K562 (cell line): ENCODE measurements around the gene COPS6. TPM values are rescaled to one million over a fixed set of nuclear protein-coding genes. Genes with fewer than 3 reads are reported as not detected.

ENCODE experiments used
- ATAC-seq: fragments of 200-7000 bp; cut with Tn5 transposase; 3 replicates; pipeline ENCODE4 v1.9.1; 2020; ENCODE audit warnings: moderate library complexity
- BruUV-seq: library from RNA; stranded (reverse); fragments of 400-500 nt; replicated peaks from 2 replicates; lab custom pipeline; 2021; lab: Mats Ljungman, UMichigan
- CTCF ChIA-PET: fragments of 300-600 bp; formaldehyde crosslinking; extraction: SDS; loops from one replicate; lab custom pipeline; 2021; ENCODE audit warnings: low intra/inter-chr PET ratio; lab: Yijun Ruan, JAX
- POLR2A ChIA-PET: fragments of 300-600, 350-650 bp; sonication (Branson Sonifier 250); formaldehyde crosslinking; extraction: SDS; loops from one replicate; lab custom pipeline; 2021; ENCODE audit warnings: antibody characterized with exemption, inconsistent platforms; lab: Yijun Ruan, JAX
- DNase-seq, 4 experiments: peaks; one replicate each; pipeline versions ENCODE4 v3.0.0 to v3.0.0-alpha.2; 2011 to 2018; ENCODE audit warnings: low spot score in 3 of 4, mixed read lengths in 3 of 4; ENCODE audit errors: extremely low read depth in 1 of 4
- FAIRE-seq: peaks from 2 replicates; lab custom pipeline; 2011; peaks lifted over from hg19 to GRCh38; lab: Jason Lieb, UNC
- H2AFZ ChIP-seq: 2 replicates; pipeline ENCODE4 v1.6.0; 2011; ENCODE audit warnings: low read depth, low read length, control low read depth, inconsistent platforms
- H3K27ac ChIP-seq: fragments of 200-600 bp; 3 replicates; pipeline ENCODE4 v1.8.0; 2011; ENCODE audit warnings: low read depth, mild to moderate bottlenecking, control low read depth, inconsistent platforms, low read length, moderate library complexity, mixed read lengths; ENCODE audit errors: extremely low read depth
- H3K27me3 ChIP-seq, 2 experiments: fragments of 300-600 bp in 1 of 2; 2 replicates in 1 of 2; 3 replicates in 1 of 2; pipeline versions ENCODE4 v1.6.0 to v1.8.0; 2011; ENCODE audit warnings: inconsistent platforms in 2 of 2, low read length in 2 of 2, mild to moderate bottlenecking in 1 of 2, mixed read lengths in 1 of 2, moderate library complexity in 1 of 2; ENCODE audit not compliant: control insufficient read depth in 2 of 2, insufficient read depth in 2 of 2
- H3K36me3 ChIP-seq: fragments of 300-600 bp; 3 replicates; pipeline ENCODE4 v1.8.0; 2011; ENCODE audit warnings: mild to moderate bottlenecking, low read length, inconsistent platforms; ENCODE audit not compliant: control insufficient read depth, insufficient read depth
- H3K4me1 ChIP-seq, 2 experiments: fragments of 200-600 bp in 1 of 2; replicated peaks in 1 of 2; 2 replicates in 1 of 2; 3 replicates in 1 of 2; pipeline versions ENCODE4 v1.5.1 to v1.8.0; 2011; ENCODE audit warnings: inconsistent platforms in 2 of 2, low read length in 2 of 2, mild to moderate bottlenecking in 1 of 2, mixed read lengths in 1 of 2, moderate library complexity in 1 of 2; ENCODE audit not compliant: control insufficient read depth in 2 of 2, insufficient read depth in 2 of 2
- H3K4me2 ChIP-seq: 2 replicates; pipeline ENCODE4 v1.6.1; 2011; ENCODE audit warnings: low read length, control low read depth, inconsistent platforms, mixed read lengths; ENCODE audit not compliant: insufficient read depth
- H3K4me3 ChIP-seq: fragments of 200-600 bp; sonication (generic), shearing (Covaris generic); 2 replicates; pipeline ENCODE4 v1.5.1; 2016; ENCODE audit warnings: control low read depth, inconsistent platforms
- H3K79me2 ChIP-seq: fragments of 200-600 bp; 3 replicates; pipeline ENCODE4 v1.8.0; 2011; ENCODE audit warnings: low read length, inconsistent platforms; ENCODE audit not compliant: control insufficient read depth, insufficient read depth
- H3K9ac ChIP-seq, 2 experiments: 2 replicates each; pipeline versions ENCODE4 v1.6.0 to v1.6.1; 2011; ENCODE audit warnings: low read depth in 2 of 2, low read length in 2 of 2, control low read depth in 1 of 2, inconsistent platforms in 1 of 2, mild to moderate bottlenecking in 1 of 2, mixed read lengths in 1 of 2; ENCODE audit not compliant: insufficient read depth in 1 of 2
- H3K9me1 ChIP-seq: one replicate; pipeline ENCODE4 v1.6.0; 2011; ENCODE audit warnings: inconsistent platforms, mild to moderate bottlenecking, low read length, moderate library complexity; ENCODE audit not compliant: control insufficient read depth, insufficient read depth
- H3K9me3 ChIP-seq: replicated peaks from 2 replicates; pipeline ENCODE4 v1.5.1; 2011; ENCODE audit warnings: low read depth, low read length, inconsistent platforms; ENCODE audit not compliant: control insufficient read depth, insufficient read depth
- H4K20me1 ChIP-seq: replicated peaks from 2 replicates; pipeline ENCODE4 v1.6.1; 2011; ENCODE audit warnings: low read length, inconsistent platforms, mixed read lengths; ENCODE audit not compliant: control insufficient read depth, insufficient read depth
- BRD4 ChIP-seq: fragments of 200-600 bp; sonication (generic); IDR thresholded peaks from 2 replicates; pipeline ENCODE4 v1.6.1; 2017; ENCODE audit warnings: inconsistent platforms
- C11orf30 ChIP-seq: fragments of 450-650 bp; IDR thresholded peaks from 2 replicates; pipeline ENCODE4 v1.6.1; 2016; ENCODE audit warnings: low read depth, mild to moderate bottlenecking
- ELF2 ChIP-seq: fragments of 250-450 bp; sonication (Bioruptor Pico); IDR thresholded peaks from 2 replicates; pipeline ENCODE4 v1.5.0; 2021; ENCODE audit warnings: mild to moderate bottlenecking
- MAFK ChIP-seq: IDR thresholded peaks from 2 replicates; pipeline ENCODE4 v1.6.1; 2011; ENCODE audit warnings: low read length, improper control_type of control experiment
- MEIS2 ChIP-seq: fragments of 450-650 bp; IDR thresholded peaks from 2 replicates; pipeline ENCODE4 v1.6.1; 2014; ENCODE audit warnings: mild to moderate bottlenecking; ENCODE audit not compliant: partially characterized antibody
- MTA1 ChIP-seq: fragments of 450-650 bp; IDR thresholded peaks from 2 replicates; pipeline ENCODE4 v1.6.1; 2017; ENCODE audit warnings: borderline replicate concordance
- NBN ChIP-seq: fragments of 450-650 bp; IDR thresholded peaks from 2 replicates; pipeline ENCODE4 v1.6.1; 2016; ENCODE audit warnings: low read depth, mild to moderate bottlenecking
- NCOA2 ChIP-seq, 2 experiments: fragments of 450-650 bp; IDR thresholded peaks; 2 replicates each; pipeline ENCODE4 v1.6.1; 2018; ENCODE audit warnings: mild to moderate bottlenecking in 2 of 2, moderate library complexity in 1 of 2; ENCODE audit not compliant: partially characterized antibody in 2 of 2
- PCBP1 ChIP-seq: fragments of 200-400 bp; formaldehyde crosslinking; IDR thresholded peaks from 2 replicates; pipeline ENCODE4 v1.6.1; 2018; ENCODE audit warnings: mild to moderate bottlenecking, low read depth, low read length; ENCODE audit not compliant: poor library complexity, severe bottlenecking
- POLR2A ChIP-seq: fragments of 450-650 bp; conservative IDR thresholded peaks from 2 replicates; pipeline ENCODE4 v1.6.1; 2016
- POLR2AphosphoS2 ChIP-seq: IDR thresholded peaks from 2 replicates; pipeline ENCODE4 v1.6.1; 2012; ENCODE audit warnings: low read length, improper control_type of control experiment
- POLR2B ChIP-seq: fragments of 450-650 bp; IDR thresholded peaks from 2 replicates; pipeline ENCODE4 v1.6.1; 2018; ENCODE audit warnings: low read depth; ENCODE audit not compliant: partially characterized antibody
- POU5F1 ChIP-seq: fragments of 150-350 bp; IDR thresholded peaks from 2 replicates; pipeline ENCODE4 v1.6.1; 2014; ENCODE audit warnings: borderline replicate concordance, low read length, low read depth, mild to moderate bottlenecking; ENCODE audit not compliant: partially characterized antibody
- PURB ChIP-seq: sonication (generic); formaldehyde crosslinking; IDR thresholded peaks from 2 replicates; pipeline ENCODE4 v1.9.0; 2021; ENCODE audit warnings: low read depth, mild to moderate bottlenecking, missing genetic modification reagents
- RBFOX2 ChIP-seq: fragments of 200-400 bp; formaldehyde crosslinking; IDR thresholded peaks from 2 replicates; pipeline ENCODE4 v1.6.1; 2017; ENCODE audit warnings: low read depth, mild to moderate bottlenecking, low read length, moderate library complexity
- RBM25 ChIP-seq: fragments of 200-400 bp; formaldehyde crosslinking; IDR thresholded peaks from 2 replicates; pipeline ENCODE4 v1.6.1; 2018; ENCODE audit warnings: low read length, low read depth, moderate library complexity; ENCODE audit not compliant: severe bottlenecking
- SUPT5H ChIP-seq: fragments of 450-650 bp; IDR thresholded peaks from 2 replicates; pipeline ENCODE4 v1.6.1; 2016
- ZNF146 ChIP-seq: IDR thresholded peaks from one replicate; pipeline ENCODE4 v1.6.1; 2018; ENCODE audit warnings: missing compliant biosample characterization; ENCODE audit not compliant: unreplicated experiment
- ZNF316 ChIP-seq: fragments of 450-650 bp; IDR thresholded peaks from 2 replicates; pipeline ENCODE4 v1.6.1; 2016
- WGBS: fragments of 100-300 bp; shearing (Covaris generic); methylation state at CpG from one replicate; pipeline ENCODE4 v1.1.6; 2016; ENCODE audit warnings: low coverage, mixed read lengths; ENCODE audit not compliant: insufficient coverage; ENCODE audit errors: missing lambda C conversion rate; 5-methylcytosine and 5-hydroxymethylcytosine counted together
- in situ Hi-C: fragments of 300-500 bp; cut with MboI; formaldehyde crosslinking; loops from 4 replicates; pipeline ENCODE4 v1.15.0; 2018; ENCODE audit warnings: inconsistent platforms, mixed read lengths
- intact Hi-C: fragments of 100-400 bp; cut with micrococcal nuclease; formaldehyde crosslinking; loops from 2 replicates; pipeline ENCODE4 v1.14.2; 2022
- polyA plus RNA-seq, 8 experiments: library from polyadenylated mRNA; depleted of rRNA in 4 of 8; stranded (reverse) in 5 of 8; unstranded in 3 of 8; fragments of >200 nt; fragmentation: Nextera tagmentation in 2 of 8; fragmentation: Illumina TruSeq in 1 of 8; extraction: Ambion mirVana in 2 of 8; extraction: Trizol in 1 of 8; gene quantifications; 2 replicates each; pipeline versions ENCODE4 v1.2.1 to v1.2.3, GENCODE V29; 2011 to 2014; ENCODE audit warnings: inconsistent platforms in 1 of 8, missing spikeins in 1 of 8
- total RNA-seq, 7 experiments: library from RNA; depleted of rRNA in 6 of 7; stranded (reverse); fragments of >200 nt in 6 of 7; fragmentation: Illumina TruSeq in 2 of 7; extraction: Trizol in 2 of 7; gene quantifications; 2 replicates each; pipeline versions ENCODE4 v1.2.1 to v1.2.3, GENCODE V29; 2011 to 2021; ENCODE audit warnings: low replicate concordance in 1 of 7
- TF ChIP-seq, protein P1 (sequence below), 2 experiments: fragments of 150-350 bp in 1 of 2; IDR thresholded peaks; 2 replicates each; pipeline ENCODE4 v1.6.1; 2012 to 2016; ENCODE audit warnings: low read depth in 2 of 2, low read length in 2 of 2, mild to moderate bottlenecking in 1 of 2, moderate library complexity in 1 of 2
- TF ChIP-seq, protein P2 (sequence below): sonication (generic); formaldehyde crosslinking; IDR thresholded peaks from 2 replicates; pipeline ENCODE4 v1.8.0; 2022; ENCODE audit warnings: missing genetic modification reagents, mild to moderate bottlenecking, borderline replicate concordance

The COPS6 gene
- total and polyA plus RNA-seq, 9 of the 15 experiments (the other 6 are each of a cell fraction or from before 2014, with no cell fraction given), result 63.0 to 331 (median 168) TPM

- ATAC-seq, result peak; percentile 2; the same call in 2 of the 3 replicates
- no peak for DNase-seq
- no peaks in the 10 kb centered on the region for H3K27me3 ChIP-seq
- FAIRE-seq, result no peak
- no peak overlapping the region for H3K4me3 ChIP-seq
- BruUV-seq, result no TSS peak
- CTCF ChIA-PET, result no interaction called here
- peak overlapping the region in 1 of 2 experiments; percentile 50; a peak in 1 of 4 replicates for H3K9ac ChIP-seq
- H3K9me1 ChIP-seq, result peaks cover 3% of the 10 kb centered on the region
- H3K4me1 ChIP-seq, result peaks cover 9 to 18% of the 10 kb centered on the region in 2 experiments
- in situ Hi-C loops, result no loop called here
- intact Hi-C loops, result no loop called here
- peaks cover 42% of the 10 kb centered on the region for H3K79me2 ChIP-seq
- H3K9me3 ChIP-seq, result no peaks in the 10 kb centered on the region
- 86% methylated on average over 16 of the region's 16 CpGs for whole genome bisulfite sequencing
- H3K27ac ChIP-seq, result no peak overlapping the region; the same call in 2 of the 3 replicates
- peaks cover 92% of the 10 kb centered on the region for H3K36me3 ChIP-seq
- POLR2A ChIA-PET, result interaction anchor here (0.5 to 7.9 kb wide), 5 partner anchors 7 to 629 kb away, joined by 3 to 115 read pairs (median 6); partner anchors contain the start of genes AP4M1 and MCM7
- H2AFZ ChIP-seq, result no peak overlapping the region
- H4K20me1 ChIP-seq, result peaks cover 45% of the 10 kb centered on the region
- H3K4me2 ChIP-seq, result no peak overlapping the region
- TF ChIP-seq POLR2B, result peak; percentile 52
- TF ChIP-seq ZNF316, result peak; percentile 94
- no peak for TF ChIP-seq ZNF146 (CRISPR knock-in tag)
- TF ChIP-seq NCOA2 (IDR thresholded peaks at IDR 0.05; ENCODE audit: partially characterized antibody in 2 of 2), result no peak
- TF ChIP-seq C11orf30, result peak; percentile 91
- TF ChIP-seq, protein P1, sequence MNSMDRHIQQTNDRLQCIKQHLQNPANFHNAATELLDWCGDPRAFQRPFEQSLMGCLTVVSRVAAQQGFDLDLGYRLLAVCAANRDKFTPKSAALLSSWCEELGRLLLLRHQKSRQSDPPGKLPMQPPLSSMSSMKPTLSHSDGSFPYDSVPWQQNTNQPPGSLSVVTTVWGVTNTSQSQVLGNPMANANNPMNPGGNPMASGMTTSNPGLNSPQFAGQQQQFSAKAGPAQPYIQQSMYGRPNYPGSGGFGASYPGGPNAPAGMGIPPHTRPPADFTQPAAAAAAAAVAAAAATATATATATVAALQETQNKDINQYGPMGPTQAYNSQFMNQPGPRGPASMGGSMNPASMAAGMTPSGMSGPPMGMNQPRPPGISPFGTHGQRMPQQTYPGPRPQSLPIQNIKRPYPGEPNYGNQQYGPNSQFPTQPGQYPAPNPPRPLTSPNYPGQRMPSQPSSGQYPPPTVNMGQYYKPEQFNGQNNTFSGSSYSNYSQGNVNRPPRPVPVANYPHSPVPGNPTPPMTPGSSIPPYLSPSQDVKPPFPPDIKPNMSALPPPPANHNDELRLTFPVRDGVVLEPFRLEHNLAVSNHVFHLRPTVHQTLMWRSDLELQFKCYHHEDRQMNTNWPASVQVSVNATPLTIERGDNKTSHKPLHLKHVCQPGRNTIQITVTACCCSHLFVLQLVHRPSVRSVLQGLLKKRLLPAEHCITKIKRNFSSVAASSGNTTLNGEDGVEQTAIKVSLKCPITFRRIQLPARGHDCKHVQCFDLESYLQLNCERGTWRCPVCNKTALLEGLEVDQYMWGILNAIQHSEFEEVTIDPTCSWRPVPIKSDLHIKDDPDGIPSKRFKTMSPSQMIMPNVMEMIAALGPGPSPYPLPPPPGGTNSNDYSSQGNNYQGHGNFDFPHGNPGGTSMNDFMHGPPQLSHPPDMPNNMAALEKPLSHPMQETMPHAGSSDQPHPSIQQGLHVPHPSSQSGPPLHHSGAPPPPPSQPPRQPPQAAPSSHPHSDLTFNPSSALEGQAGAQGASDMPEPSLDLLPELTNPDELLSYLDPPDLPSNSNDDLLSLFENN (IDR thresholded peaks at IDR 0.05; ENCODE audit: low read depth in 2 of 2, low read length in 2 of 2), result no peak
- TF ChIP-seq SUPT5H, result peak; percentile 61
- no peak for TF ChIP-seq POU5F1
- no peak for TF ChIP-seq MEIS2
- no peak for TF ChIP-seq PCBP1
- TF ChIP-seq ELF2, result no peak
- TF ChIP-seq MAFK, result peak; percentile 95
- TF ChIP-seq, protein P2, sequence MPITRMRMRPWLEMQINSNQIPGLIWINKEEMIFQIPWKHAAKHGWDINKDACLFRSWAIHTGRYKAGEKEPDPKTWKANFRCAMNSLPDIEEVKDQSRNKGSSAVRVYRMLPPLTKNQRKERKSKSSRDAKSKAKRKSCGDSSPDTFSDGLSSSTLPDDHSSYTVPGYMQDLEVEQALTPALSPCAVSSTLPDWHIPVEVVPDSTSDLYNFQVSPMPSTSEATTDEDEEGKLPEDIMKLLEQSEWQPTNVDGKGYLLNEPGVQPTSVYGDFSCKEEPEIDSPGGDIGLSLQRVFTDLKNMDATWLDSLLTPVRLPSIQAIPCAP (CRISPR knock-in tag), result no peak
- TF ChIP-seq MTA1, result no peak
- TF ChIP-seq NBN, result no peak
- no peak for TF ChIP-seq BRD4
- 0 out of 2 replicates have a peak, but pooled peaks have one; percentile 20 for TF ChIP-seq PURB (CRISPR knock-in tag)
- TF ChIP-seq POLR2AphosphoS2, result peak; percentile 85
- TF ChIP-seq RBFOX2, result peak; percentile 79
- no peak for TF ChIP-seq RBM25
- peak; percentile 70 for TF ChIP-seq POLR2A
Measured at GRCh38 chr7:100093925-100094486, 5.2 kb downstream of the COPS6 start.
